HL-60/S4 treated with retinoic acid at 250 ng/mL for 4 days and 3 days (cell line): Measurements from ENCODE around the gene TMEM258.

Experiments used
- in situ Hi-C: fragments of 300-500 bp; cut with MboI; formaldehyde crosslinking; loops from 2 replicates; pipeline ENCODE4 v1.7.0; 2022; ENCODE audit warnings: low sequenced_read_pairs

Gene TMEM258

GRCh38 chr11:61826930-61827570, 34.7 kb upstream of the TMEM258 start:
- in situ Hi-C loops, result no loop called here

- in situ Hi-C loops, result no loop called here
Observed at GRCh38 chr11:61820174-61820573, 27.8 kb upstream of the TMEM258 start.

GRCh38 chr11:61817471-61818202, 25.2 kb upstream of the TMEM258 start:
- in situ Hi-C loops, result no loop called here

- in situ Hi-C loops, result no loop called here
Observed at GRCh38 chr11:61816736-61817455, 24.5 kb upstream of the TMEM258 start, which contains the start of gene FADS1. Gene FADS1 (minus strand): TSS chr11:61817003. CDS start chr11:61816929, 74 bp downstream.

- in situ Hi-C loops, result no loop called here
Observed at GRCh38 chr11:61815790-61816735, 23.7 kb upstream of the TMEM258 start.

GRCh38 chr11:61814958-61815789, 22.8 kb upstream of the TMEM258 start:
- in situ Hi-C loops, result no loop called here

- in situ Hi-C loops, result no loop called here
Observed at GRCh38 chr11:61814247-61814957, 22.0 kb upstream of the TMEM258 start.

GRCh38 chr11:61812736-61813411, 20.5 kb upstream of the TMEM258 start:
- in situ Hi-C loops, result no loop called here

- in situ Hi-C loops, result no loop called here
Observed at GRCh38 chr11:61811831-61812230, 19.4 kb upstream of the TMEM258 start.

GRCh38 chr11:61810671-61811175, 18.3 kb upstream of the TMEM258 start:
- in situ Hi-C loops, result no loop called here

- in situ Hi-C loops, result no loop called here
Observed at GRCh38 chr11:61806785-61807184, 14.4 kb upstream of the TMEM258 start.

GRCh38 chr11:61805146-61805545, 12.7 kb upstream of the TMEM258 start:
- in situ Hi-C loops, result no loop called here

- in situ Hi-C loops, result no loop called here
Observed at GRCh38 chr11:61803889-61804647, 11.7 kb upstream of the TMEM258 start.

GRCh38 chr11:61802605-61803004, 10.2 kb upstream of the TMEM258 start:
- in situ Hi-C loops, result no loop called here

- in situ Hi-C loops, result no loop called here
Observed at GRCh38 chr11:61800331-61801281, 8.2 kb upstream of the TMEM258 start.

GRCh38 chr11:61799665-61800284, 7.4 kb upstream of the TMEM258 start:
- in situ Hi-C loops, result no loop called here
